Upper lobe of left lung (tissue), 4 donors: ENCODE data around the gene PLBD2.

Experiments used
- CTCF ChIP-seq, 6 experiments: fragments of 450-650 bp in 4 of 6; fragments of 200-600 bp in 2 of 6; sonication (generic) in 2 of 6; IDR thresholded peaks; one replicate each; pipeline ENCODE4 v1.5.1; 2016 to 2019; ENCODE audit warnings: antibody characterized with exemption in 6 of 6
- EP300 ChIP-seq, 4 donors: sonication (generic); formaldehyde crosslinking; IDR thresholded peaks; one replicate each; pipeline ENCODE4 v1.5.1; 2017; ENCODE audit warnings: antibody characterized with exemption in 4 of 4, control low read depth in 2 of 4
- POLR2A ChIP-seq, 4 donors: fragments of 450-650 bp; IDR thresholded peaks; one replicate each; pipeline ENCODE4 v1.5.1; 2016 to 2017; ENCODE audit warnings: antibody characterized with exemption in 4 of 4, mild to moderate bottlenecking in 2 of 4
- POLR2AphosphoS5 ChIP-seq, 2 donors: sonication (generic); formaldehyde crosslinking; IDR thresholded peaks; one replicate each; pipeline ENCODE4 v1.5.1; 2017; ENCODE audit warnings: antibody characterized with exemption in 2 of 2

DNA sequence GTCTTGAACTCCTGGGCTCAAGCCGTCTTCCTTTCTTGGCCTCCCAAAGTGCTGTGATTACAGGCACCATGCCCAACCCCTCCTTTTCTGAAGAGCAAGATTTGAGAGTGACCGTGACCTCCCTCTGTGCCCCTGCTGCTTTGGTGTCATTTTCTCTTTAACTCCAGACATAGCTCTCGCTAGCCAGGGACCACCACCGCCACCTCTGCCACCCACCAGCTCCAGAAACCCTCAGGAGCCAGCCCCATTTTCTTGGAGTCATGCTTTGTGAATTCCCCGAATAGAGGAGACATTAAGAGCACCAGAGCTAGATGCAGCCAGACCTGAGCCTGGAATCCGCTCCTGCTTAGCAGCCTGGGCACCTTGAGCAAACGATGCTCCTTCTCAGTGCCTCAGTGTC lies 81.9 kb downstream of the PLBD2 start:
- TF ChIP-seq EP300 (IDR thresholded peaks at IDR 0.05) (no peak), CTCF (IDR thresholded peaks at IDR 0.05) (no peak), POLR2A (IDR thresholded peaks at IDR 0.05) (no peak), POLR2AphosphoS5 (IDR thresholded peaks at IDR 0.05) (no peak)
